Keratinocyte (primary cell): ENCODE results near the gene ST6GALNAC6. TPM values are rescaled to one million over a fixed set of nuclear protein-coding genes. Genes with fewer than 3 reads are reported as not detected.

Experiments
- DNase-seq: peaks from one replicate; pipeline ENCODE4 v3.0.0-alpha.2; 2011; ENCODE audit warnings: low read depth, missing footprints, low spot score
- FAIRE-seq: peaks from 2 replicates; lab custom pipeline; 2011; peaks lifted over from hg19 to GRCh38; lab: Jason Lieb, UNC
- H2AFZ ChIP-seq: 2 replicates; pipeline ENCODE4 v1.6.0; 2012; ENCODE audit warnings: low read length, control low read depth, inconsistent platforms; ENCODE audit not compliant: control insufficient read depth
- H3K27ac ChIP-seq: 2 replicates; pipeline ENCODE4 v1.5.1; 2011; ENCODE audit warnings: low read length; ENCODE audit not compliant: control insufficient read depth, insufficient read depth
- H3K27me3 ChIP-seq: 3 replicates; pipeline ENCODE4 v1.6.0; 2011; ENCODE audit warnings: low read length; ENCODE audit not compliant: control insufficient read depth, insufficient read depth; ENCODE audit errors: extremely low read depth
- H3K36me3 ChIP-seq, 2 experiments: 2 replicates in 1 of 2; 3 replicates in 1 of 2; pipeline ENCODE4 v1.5.1; 2011; ENCODE audit warnings: low read length in 2 of 2, mild to moderate bottlenecking in 1 of 2; ENCODE audit not compliant: control insufficient read depth in 2 of 2, insufficient read depth in 2 of 2; ENCODE audit errors: extremely low read depth in 1 of 2
- H3K4me1 ChIP-seq: 3 replicates; pipeline ENCODE4 v1.5.1; 2011; ENCODE audit warnings: low read length; ENCODE audit not compliant: control insufficient read depth, insufficient read depth; ENCODE audit errors: extremely low read depth
- H3K4me2 ChIP-seq: 3 replicates; pipeline ENCODE4 v1.6.0; 2011; ENCODE audit warnings: low read depth, low read length; ENCODE audit not compliant: control insufficient read depth, insufficient read depth; ENCODE audit errors: extremely low read depth
- H3K4me3 ChIP-seq, 3 experiments: fragments of 200-600 bp in 1 of 3; sonication (generic) in 1 of 3; 2 replicates in 2 of 3; 3 replicates in 1 of 3; pipeline ENCODE4 v1.5.1; 2011 to 2016; ENCODE audit warnings: low read length in 3 of 3, mild to moderate bottlenecking in 3 of 3, control low read depth in 2 of 3, inconsistent platforms in 1 of 3, low read depth in 1 of 3, mixed read lengths in 1 of 3, mixed run types in 1 of 3, moderate library complexity in 1 of 3; ENCODE audit not compliant: control insufficient read depth in 2 of 3, insufficient read depth in 2 of 3; ENCODE audit errors: extremely low read depth in 1 of 3
- H3K79me2 ChIP-seq: 2 replicates; pipeline ENCODE4 v1.6.0; 2012; ENCODE audit warnings: low read length; ENCODE audit not compliant: control insufficient read depth, insufficient read depth
- H3K9ac ChIP-seq: 3 replicates; pipeline ENCODE4 v1.6.0; 2011; ENCODE audit warnings: low read length; ENCODE audit not compliant: control insufficient read depth, insufficient read depth; ENCODE audit errors: extremely low read depth
- H3K9me1 ChIP-seq: 3 replicates; pipeline ENCODE4 v1.6.0; 2011; ENCODE audit warnings: low read length; ENCODE audit not compliant: control insufficient read depth, insufficient read depth; ENCODE audit errors: extremely low read depth
- H3K9me3 ChIP-seq: 2 replicates; pipeline ENCODE4 v1.5.1; 2012; ENCODE audit warnings: low read depth, low read length; ENCODE audit not compliant: control insufficient read depth
- H4K20me1 ChIP-seq: 3 replicates; pipeline ENCODE4 v1.6.0; 2011; ENCODE audit warnings: low read length; ENCODE audit not compliant: control insufficient read depth, insufficient read depth; ENCODE audit errors: extremely low read depth
- CTCF ChIP-seq, 3 experiments: IDR thresholded peaks in 1 of 3; conservative IDR thresholded peaks in 1 of 3; optimal IDR thresholded peaks in 1 of 3; 2 replicates in 2 of 3; 3 replicates in 1 of 3; pipeline versions ENCODE3 to v1.5.1; 2011; ENCODE audit warnings: low read length in 3 of 3, mild to moderate bottlenecking in 3 of 3, moderate library complexity in 2 of 3, control low read depth in 1 of 3, inconsistent platforms in 1 of 3; ENCODE audit not compliant: insufficient read depth in 2 of 3; ENCODE audit errors: extremely low read depth in 1 of 3
- EZH2 ChIP-seq: IDR thresholded peaks from one replicate; pipeline ENCODE4 v1.6.1; 2012; ENCODE audit warnings: inconsistent platforms, mild to moderate bottlenecking, low read length, moderate library complexity
- dilution Hi-C: fragments of 300-500 bp; cut with MboI; formaldehyde crosslinking; loops from one replicate; pipeline ENCODE4 v1.7.0; 2020; ENCODE audit warnings: low sequenced_read_pairs; ENCODE audit not compliant: extremely low pct_ligation_motif_present
- polyA plus RNA-seq, 5 experiments: library from polyadenylated mRNA; depleted of rRNA in 3 of 5; stranded (reverse) in 3 of 5; stranded (forward) in 1 of 5; unstranded in 1 of 5; fragments of >200 nt; gene quantifications; 1 replicate in 1 of 5; 2 replicates in 3 of 5; 3 replicates in 1 of 5; pipeline versions ENCODE4 v1.2.1 to v1.2.3, GENCODE V29; 2011 to 2012; ENCODE audit warnings: missing spikeins in 2 of 5, low read depth in 1 of 5, low replicate concordance in 1 of 5

The ST6GALNAC6 gene
- polyA plus RNA-seq, 1 donor (not counting 4 experiments of a cell fraction or from before 2014, with no cell fraction given), result 21.1 TPM

- no peaks in the 10 kb centered on the region for H3K9me3 ChIP-seq
- no peak overlapping the region for H2AFZ ChIP-seq
- no peaks in the 10 kb centered on the region for H3K27me3 ChIP-seq
- FAIRE-seq (no peak), DNase-seq (no peak)
- no peak overlapping the region for H3K9ac ChIP-seq
- H3K27ac ChIP-seq, result no peak overlapping the region
- H3K4me3 ChIP-seq, result no peak overlapping the region
- H4K20me1 ChIP-seq, result no peaks in the 10 kb centered on the region
- no peaks in the 10 kb centered on the region for H3K79me2 ChIP-seq
- dilution Hi-C loops, result no loop called here
- H3K4me2 ChIP-seq, result no peak overlapping the region
- H3K36me3 ChIP-seq, result no peaks in the 10 kb centered on the region
- H3K9me1 ChIP-seq, result no peaks in the 10 kb centered on the region
- H3K4me1 ChIP-seq, result peaks cover 5% of the 10 kb centered on the region
- TF ChIP-seq CTCF (optimal IDR thresholded peaks at IDR 0.05 in 1 of 3, IDR thresholded peaks at IDR 0.05 in 1 of 3, conservative IDR thresholded peaks at IDR 0.05 in 1 of 3; ENCODE audit: extremely low read depth in 1 of 3, insufficient read depth in 2 of 3, low read length in 3 of 3) (no peak), EZH2 (no peak)
These were observed 5.2 kb upstream of the ST6GALNAC6 start for GRCh38 chr9:127904561-127905003.

GRCh38 chr9:127903557-127904475 lies 4.4 kb upstream of the ST6GALNAC6 start:
- Histone ChIP-seq H3K36me3 (no peaks in the 10 kb centered on the region), H3K4me1 (peaks cover 5% of the 10 kb centered on the region), H3K9ac (no peak overlapping the region), H3K4me3 (no peak overlapping the region), H3K79me2 (no peaks in the 10 kb centered on the region), H2AFZ (no peak overlapping the region), H3K9me3 (no peaks in the 10 kb centered on the region), H3K27me3 (no peaks in the 10 kb centered on the region), H3K27ac (no peak overlapping the region), H3K9me1 (no peaks in the 10 kb centered on the region), H4K20me1 (no peaks in the 10 kb centered on the region), H3K4me2 (no peak overlapping the region)
- dilution Hi-C loops, result no loop called here
- FAIRE-seq (no peak), DNase-seq (no peak)
- TF ChIP-seq CTCF (optimal IDR thresholded peaks at IDR 0.05 in 1 of 3, IDR thresholded peaks at IDR 0.05 in 1 of 3, conservative IDR thresholded peaks at IDR 0.05 in 1 of 3; ENCODE audit: extremely low read depth in 1 of 3, insufficient read depth in 2 of 3, low read length in 3 of 3), result no peak
- TF ChIP-seq EZH2, result no peak
